ENCODE data around the gene MYO7A. TPM values are rescaled to one million over a fixed set of nuclear protein-coding genes. Genes with fewer than 3 reads are reported as not detected.
A peak's percentile ranks its signal among the peaks of the same experiment; 100 is the strongest.

The MYO7A gene
- total RNA-seq, 1 donor from 2014 or later: 46.4 TPM

DNA sequence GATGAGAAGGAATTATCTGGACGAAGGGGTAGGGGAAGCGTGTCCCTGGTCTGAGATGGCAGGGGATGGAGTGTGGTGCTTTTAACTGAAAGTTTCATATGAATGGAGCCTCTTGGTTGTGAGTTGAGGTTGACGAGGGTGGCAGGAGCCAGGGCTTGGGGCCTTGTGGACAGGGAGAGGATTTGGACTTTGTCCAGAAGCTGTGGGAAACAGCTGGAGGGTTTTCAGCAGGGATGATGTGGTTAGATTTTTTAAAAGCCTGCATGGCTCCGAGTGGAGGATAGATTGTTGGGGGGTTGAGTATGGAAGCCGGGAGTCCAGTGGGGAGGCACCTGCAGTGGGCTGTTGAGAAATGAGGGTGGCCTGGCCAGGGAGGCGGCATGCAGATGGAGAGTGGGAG, 24.8 kb downstream of the MYO7A start:
- Histone ChIP-seq H3K4me3 (no peak overlapping the region), H3K27me3 (no peaks in the 10 kb centered on the region), H3K9me3 (no peaks in the 10 kb centered on the region), H3K36me3 (no peaks in the 10 kb centered on the region), H3K27ac (no peak overlapping the region), H3K4me1 (peaks cover 7 to 9% of the 10 kb centered on the region in 2 donors)
- intact Hi-C loops (cut with DNase I): no loop called here
- no peak for DNase-seq (ENCODE audit: low spot score in 2 of 2)
- TF ChIP-seq, protein P1, sequence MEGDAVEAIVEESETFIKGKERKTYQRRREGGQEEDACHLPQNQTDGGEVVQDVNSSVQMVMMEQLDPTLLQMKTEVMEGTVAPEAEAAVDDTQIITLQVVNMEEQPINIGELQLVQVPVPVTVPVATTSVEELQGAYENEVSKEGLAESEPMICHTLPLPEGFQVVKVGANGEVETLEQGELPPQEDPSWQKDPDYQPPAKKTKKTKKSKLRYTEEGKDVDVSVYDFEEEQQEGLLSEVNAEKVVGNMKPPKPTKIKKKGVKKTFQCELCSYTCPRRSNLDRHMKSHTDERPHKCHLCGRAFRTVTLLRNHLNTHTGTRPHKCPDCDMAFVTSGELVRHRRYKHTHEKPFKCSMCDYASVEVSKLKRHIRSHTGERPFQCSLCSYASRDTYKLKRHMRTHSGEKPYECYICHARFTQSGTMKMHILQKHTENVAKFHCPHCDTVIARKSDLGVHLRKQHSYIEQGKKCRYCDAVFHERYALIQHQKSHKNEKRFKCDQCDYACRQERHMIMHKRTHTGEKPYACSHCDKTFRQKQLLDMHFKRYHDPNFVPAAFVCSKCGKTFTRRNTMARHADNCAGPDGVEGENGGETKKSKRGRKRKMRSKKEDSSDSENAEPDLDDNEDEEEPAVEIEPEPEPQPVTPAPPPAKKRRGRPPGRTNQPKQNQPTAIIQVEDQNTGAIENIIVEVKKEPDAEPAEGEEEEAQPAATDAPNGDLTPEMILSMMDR (IDR thresholded peaks at IDR 0.05): no peak

DNA sequence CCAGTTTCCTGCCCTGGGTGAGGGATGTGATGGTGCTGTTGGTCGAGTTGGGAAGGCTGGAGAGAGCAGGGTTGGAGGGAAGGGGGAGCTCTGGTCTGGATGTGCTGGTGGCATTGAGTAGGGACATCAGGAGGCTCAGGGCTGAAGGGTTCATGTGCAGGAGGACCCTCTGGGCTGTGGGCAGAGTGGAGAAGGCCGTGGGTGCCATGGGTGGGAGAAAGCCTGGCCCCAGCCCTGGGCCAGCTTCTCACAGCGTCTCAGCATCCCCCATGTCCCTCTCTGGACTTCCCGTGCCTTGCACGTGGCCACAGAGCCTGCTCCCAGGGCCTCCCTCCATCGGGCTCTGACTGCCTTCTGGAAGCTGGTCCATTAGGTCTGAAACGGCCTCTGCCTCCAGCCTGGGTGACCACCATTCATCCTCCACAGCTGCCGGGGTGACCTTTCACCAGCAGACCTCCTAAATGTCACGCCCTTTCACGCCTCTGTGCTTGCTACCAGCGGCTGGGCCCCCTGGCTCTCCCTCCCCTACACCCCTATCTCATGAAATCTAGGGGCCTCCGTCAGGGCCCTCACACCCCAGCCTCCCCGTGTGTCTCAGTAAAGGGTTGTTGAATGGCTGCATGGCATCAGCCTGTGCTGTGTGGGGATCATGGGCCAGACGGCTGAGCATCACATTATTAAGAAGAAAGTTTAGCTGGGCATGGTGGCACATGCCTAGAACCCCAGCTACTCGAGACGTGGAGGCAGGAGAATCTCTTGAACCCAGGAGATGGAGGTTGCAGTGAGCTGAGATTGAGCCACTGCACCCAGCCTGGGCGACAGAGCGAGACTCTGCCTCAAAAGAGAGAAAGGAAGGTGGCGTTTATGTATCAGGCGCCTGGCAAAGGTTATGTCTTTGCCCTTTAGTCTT, 25.5 kb downstream of the MYO7A start:
- Histone ChIP-seq H3K4me3 (no peak overlapping the region), H3K4me1 (peaks cover 7 to 9% of the 10 kb centered on the region in 2 donors), H3K9me3 (no peaks in the 10 kb centered on the region), H3K27me3 (no peaks in the 10 kb centered on the region), H3K27ac (no peak overlapping the region), H3K36me3 (no peaks in the 10 kb centered on the region)
- intact Hi-C loops (cut with DNase I): no loop called here
- TF ChIP-seq, protein P1 (IDR thresholded peaks at IDR 0.05): no peak
- DNase-seq (ENCODE audit: low spot score in 2 of 2): no peak

DNA sequence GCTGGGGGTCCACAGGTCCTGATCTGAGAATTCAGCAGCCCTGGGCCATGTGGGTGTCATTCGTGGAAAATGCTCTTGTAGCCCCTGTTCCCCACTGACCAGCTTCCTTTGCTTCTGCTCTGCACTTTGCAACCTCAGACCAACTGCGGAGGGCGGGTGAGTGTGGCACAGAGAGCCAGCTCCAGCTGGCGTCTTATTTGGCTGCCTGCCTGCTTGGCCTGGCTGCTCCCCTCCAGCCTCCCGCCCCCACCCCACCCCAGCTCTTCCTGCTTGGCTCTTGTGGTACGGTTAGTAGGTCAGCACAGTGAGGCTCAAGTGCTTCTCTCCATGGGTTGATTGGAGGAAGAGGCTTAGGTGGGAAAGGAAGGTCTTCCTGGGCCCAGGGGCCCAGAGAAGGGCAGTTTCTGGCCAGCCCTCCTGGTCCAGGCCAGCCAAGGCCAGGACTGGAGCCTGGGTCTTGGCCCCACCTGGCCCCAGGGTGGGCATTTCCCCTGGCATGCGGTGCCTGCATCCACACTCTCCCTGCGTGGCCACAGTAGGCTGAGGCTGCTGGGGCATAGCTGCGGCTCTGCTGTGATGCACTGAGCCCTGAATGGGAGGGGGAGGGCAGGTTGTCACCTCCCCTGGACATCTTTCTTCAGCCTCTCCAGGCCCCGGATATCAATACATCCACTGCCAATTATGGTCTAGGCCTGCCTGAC, 26.5 kb downstream of the MYO7A start:
- Histone ChIP-seq H3K27ac (peak overlapping the region in 1 of 2 donors; percentile 20), H3K36me3 (no peaks in the 10 kb centered on the region), H3K4me3 (no peak overlapping the region), H3K9me3 (no peaks in the 10 kb centered on the region), H3K27me3 (no peaks in the 10 kb centered on the region), H3K4me1 (peaks cover 7 to 9% of the 10 kb centered on the region in 2 donors)
- no peak for DNase-seq (ENCODE audit: low spot score in 2 of 2)
- intact Hi-C loops (cut with DNase I): no loop called here
- TF ChIP-seq, protein P1 (IDR thresholded peaks at IDR 0.05): no peak

DNA sequence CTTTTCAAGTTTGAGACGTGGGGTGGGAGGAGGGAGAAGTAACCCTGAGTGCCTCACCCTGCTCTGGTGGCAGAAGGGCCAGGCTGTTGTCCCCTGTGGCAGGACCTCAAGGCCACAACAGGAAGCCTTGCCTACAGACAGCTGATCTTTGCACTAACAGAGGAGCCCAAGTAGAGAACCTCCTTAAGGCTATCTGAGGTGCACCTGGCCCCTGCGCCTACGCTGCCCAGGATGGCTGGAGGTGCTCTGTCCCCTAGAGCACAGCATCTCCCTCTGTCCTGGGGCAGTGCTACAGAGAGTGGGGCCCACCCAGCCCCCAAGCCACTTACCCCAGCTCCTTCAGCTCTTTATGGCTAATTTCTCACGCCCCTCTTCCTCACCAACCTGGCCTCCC, 27.0 kb downstream of the MYO7A start:
- H3K27ac ChIP-seq: no peak overlapping the region
- intact Hi-C loops (cut with DNase I): no loop called here

DNA sequence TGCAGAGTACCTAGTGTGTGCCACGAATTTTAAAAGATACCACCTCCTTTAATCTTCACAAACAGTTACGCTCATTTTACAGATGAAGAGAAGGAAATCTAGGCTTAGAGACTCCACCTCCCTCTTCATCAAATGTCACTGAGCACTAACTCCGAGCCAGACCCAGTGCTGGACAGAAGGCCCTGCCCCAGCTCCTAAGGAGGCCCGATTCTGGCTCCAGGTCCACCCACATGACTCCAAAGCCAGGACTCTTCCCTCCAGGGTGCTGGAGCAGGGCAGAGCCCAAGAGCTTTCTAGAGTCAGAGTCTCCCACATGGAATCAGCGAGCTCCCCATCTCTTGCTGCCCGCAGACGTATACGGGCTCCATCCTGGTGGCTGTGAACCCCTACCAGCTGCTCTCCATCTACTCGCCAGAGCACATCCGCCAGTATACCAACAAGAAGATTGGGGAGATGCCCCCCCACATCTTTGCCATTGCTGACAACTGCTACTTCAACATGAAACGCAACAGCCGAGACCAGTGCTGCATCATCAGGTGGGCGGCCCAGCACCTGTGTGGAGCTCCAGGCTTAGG, 27.6 kb downstream of the MYO7A start:
- intact Hi-C loops (cut with DNase I): no loop called here
- no peaks in the 10 kb centered on the region for H3K36me3 ChIP-seq
- no peaks in the 10 kb centered on the region for H3K27me3 ChIP-seq
- TF ChIP-seq, protein P1 (IDR thresholded peaks at IDR 0.05): no peak
- H3K27ac ChIP-seq: no peak overlapping the region
- H3K4me1 ChIP-seq: peaks cover 7 to 9% of the 10 kb centered on the region in 2 donors
- no peak overlapping the region for H3K4me3 ChIP-seq
- DNase-seq (ENCODE audit: low spot score in 2 of 2): no peak
- H3K9me3 ChIP-seq: no peaks in the 10 kb centered on the region

More for the DNA sequence above, 27.0 kb downstream of the MYO7A start:
- Histone ChIP-seq H3K9me3 (no peaks in the 10 kb centered on the region), H3K27me3 (no peaks in the 10 kb centered on the region), H3K36me3 (no peaks in the 10 kb centered on the region), H3K4me1 (peaks cover 7 to 9% of the 10 kb centered on the region in 2 donors), H3K4me3 (no peak overlapping the region)
- TF ChIP-seq, protein P1 (IDR thresholded peaks at IDR 0.05): no peak
- DNase-seq (ENCODE audit: low spot score in 2 of 2): no peak

Data from ascending aorta (tissue), 2 donors.